IMR-90 (cell line): ENCODE results near the gene KIF25. TPM values are rescaled to one million over a fixed set of nuclear protein-coding genes. Genes with fewer than 3 reads are reported as not detected.

Experiments used
- ATAC-seq: fragments of 200-7000 bp; cut with Tn5 transposase; 2 replicates; pipeline ENCODE4 v1.9.1; 2020; ENCODE audit warnings: low read depth, mild to moderate bottlenecking, moderate library complexity
- BruUV-seq: library from RNA; stranded (reverse); fragments of 400-500 nt; replicated peaks from 2 replicates; lab custom pipeline; 2021; lab: Mats Ljungman, UMichigan
- CTCF ChIA-PET: fragments of 300-600 bp; formaldehyde crosslinking; extraction: SDS; loops from one replicate; lab custom pipeline; 2021; ENCODE audit warnings: antibody characterized with exemption; lab: Yijun Ruan, JAX
- POLR2A ChIA-PET: fragments of 300-600 bp; sonication (Branson Sonifier 250); formaldehyde crosslinking; loops from one replicate; lab custom pipeline; 2022; ENCODE audit warnings: antibody characterized with exemption; ENCODE audit not compliant: unreplicated experiment; lab: Charles Lee
- DNase-seq: peaks from one replicate; pipeline ENCODE4 v3.0.0; 2013
- H2AFZ ChIP-seq: replicated peaks from 2 replicates; pipeline ENCODE3; 2013; ENCODE audit warnings: low read length, mild to moderate bottlenecking; ENCODE audit not compliant: poor library complexity
- H2AK5ac ChIP-seq: 2 replicates; pipeline ENCODE4 v1.6.1; 2013; ENCODE audit warnings: low read depth, low read length, inconsistent platforms
- H2AK9ac ChIP-seq: replicated peaks from 2 replicates; pipeline ENCODE3; 2013; ENCODE audit warnings: mild to moderate bottlenecking, low read depth, low read length, moderate library complexity; ENCODE audit not compliant: poor library complexity
- H2BK120ac ChIP-seq: 2 replicates; pipeline ENCODE4 v1.6.1; 2013; ENCODE audit warnings: low read depth, low read length, inconsistent platforms
- H2BK15ac ChIP-seq: 3 replicates; pipeline ENCODE4 v1.6.1; 2013; ENCODE audit warnings: low read depth, low read length, inconsistent platforms
- H2BK20ac ChIP-seq: 2 replicates; pipeline ENCODE4 v1.6.1; 2013; ENCODE audit warnings: low read depth, mild to moderate bottlenecking, inconsistent platforms, low read length, moderate library complexity
- H2BK5ac ChIP-seq: 2 replicates; pipeline ENCODE4 v1.6.1; 2013; ENCODE audit warnings: mild to moderate bottlenecking, low read depth, low read length, inconsistent platforms; ENCODE audit not compliant: poor library complexity, severe bottlenecking
- H3K14ac ChIP-seq: replicated peaks from 2 replicates; pipeline ENCODE4 v1.6.1; 2013; ENCODE audit warnings: low read depth, low read length, inconsistent platforms
- H3K18ac ChIP-seq: 2 replicates; pipeline ENCODE4 v1.6.1; 2013; ENCODE audit warnings: low read depth, low read length, control low read depth
- H3K23ac ChIP-seq: 2 replicates; pipeline ENCODE4 v1.6.1; 2013; ENCODE audit warnings: low read depth, low read length, inconsistent platforms
- H3K27ac ChIP-seq: 2 replicates; pipeline ENCODE4 v1.5.1; 2013; ENCODE audit warnings: mild to moderate bottlenecking, control low read depth, low read length; ENCODE audit not compliant: insufficient read depth
- H3K27me3 ChIP-seq: 2 replicates; pipeline ENCODE4 v1.6.1; 2013; ENCODE audit warnings: low read length; ENCODE audit not compliant: control insufficient read depth, insufficient read depth
- H3K36me3 ChIP-seq: 2 replicates; pipeline ENCODE4 v1.6.1; 2013; ENCODE audit warnings: low read length, mixed read lengths; ENCODE audit not compliant: control insufficient read depth, insufficient read depth
- H3K4ac ChIP-seq: 2 replicates; pipeline ENCODE4 v1.6.1; 2013; ENCODE audit warnings: low read depth, low read length, inconsistent platforms
- H3K4me1 ChIP-seq: 2 replicates; pipeline ENCODE4 v1.6.1; 2013; ENCODE audit warnings: low read length, mixed read lengths; ENCODE audit not compliant: control insufficient read depth, insufficient read depth
- H3K4me2 ChIP-seq: 2 replicates; pipeline ENCODE4 v1.6.1; 2013; ENCODE audit warnings: low read depth, mild to moderate bottlenecking, control low read depth, low read length, moderate library complexity
- H3K4me3 ChIP-seq: 2 replicates; pipeline ENCODE4 v1.5.1; 2013; ENCODE audit warnings: low read depth, mild to moderate bottlenecking, control low read depth, low read length, moderate library complexity; ENCODE audit not compliant: insufficient read depth
- H3K56ac ChIP-seq: 2 replicates; pipeline ENCODE4 v1.6.1; 2013; ENCODE audit warnings: low read length, inconsistent platforms; ENCODE audit not compliant: insufficient read depth; ENCODE audit errors: extremely low read depth
- H3K79me1 ChIP-seq, 2 experiments: 2 replicates each; pipeline ENCODE4 v1.6.1; 2013; ENCODE audit warnings: low read length in 2 of 2, inconsistent platforms in 1 of 2, low read depth in 1 of 2
- H3K9ac ChIP-seq: 2 replicates; pipeline ENCODE4 v1.6.1; 2013; ENCODE audit warnings: low read depth, low read length, control low read depth
- H3K9me1 ChIP-seq: 2 replicates; pipeline ENCODE4 v1.6.1; 2013; ENCODE audit warnings: low read length, inconsistent platforms; ENCODE audit not compliant: insufficient read depth
- H3K9me3 ChIP-seq: 2 replicates; pipeline ENCODE4 v1.6.1; 2013; ENCODE audit warnings: low read length; ENCODE audit not compliant: control insufficient read depth, insufficient read depth
- H4K20me1 ChIP-seq: 2 replicates; pipeline ENCODE4 v1.6.1; 2013; ENCODE audit warnings: low read length, inconsistent platforms; ENCODE audit not compliant: insufficient read depth
- H4K5ac ChIP-seq: 2 replicates; pipeline ENCODE4 v1.6.1; 2013; ENCODE audit warnings: mild to moderate bottlenecking, low read depth, low read length, control low read depth
- H4K8ac ChIP-seq, 2 experiments: 2 replicates each; pipeline ENCODE4 v1.6.1; 2013; ENCODE audit warnings: low read depth in 2 of 2, low read length in 2 of 2, control low read depth in 1 of 2, inconsistent platforms in 1 of 2
- H4K91ac ChIP-seq: 2 replicates; pipeline ENCODE4 v1.6.1; 2013; ENCODE audit warnings: low read depth, low read length, inconsistent platforms; ENCODE audit not compliant: insufficient read depth
- BHLHE40 ChIP-seq: fragments of 150-350 bp; IDR thresholded peaks from 2 replicates; pipeline ENCODE4 v1.6.1; 2016; ENCODE audit warnings: mild to moderate bottlenecking, low read depth, low read length
- CEBPB ChIP-seq: IDR thresholded peaks from 2 replicates; pipeline ENCODE4 v1.6.1; 2012; ENCODE audit warnings: low read depth, low read length, improper control_type of control experiment
- CHD1 ChIP-seq: IDR thresholded peaks from 2 replicates; pipeline ENCODE4 v1.6.1; 2012; ENCODE audit warnings: low read depth, low read length, improper control_type of control experiment
- FOS ChIP-seq: fragments of 150-350 bp; IDR thresholded peaks from 2 replicates; pipeline ENCODE4 v1.6.1; 2016; ENCODE audit warnings: low read depth, low read length
- MAFK ChIP-seq: IDR thresholded peaks from 2 replicates; pipeline ENCODE4 v1.6.1; 2012; ENCODE audit warnings: low read depth, low read length, improper control_type of control experiment
- MAZ ChIP-seq: IDR thresholded peaks from 2 replicates; pipeline ENCODE4 v1.6.1; 2012; ENCODE audit warnings: low read depth, mild to moderate bottlenecking, low read length, improper control_type of control experiment, moderate library complexity, borderline replicate concordance
- MXI1 ChIP-seq: IDR thresholded peaks from 2 replicates; pipeline ENCODE4 v1.6.1; 2012; ENCODE audit warnings: low read depth, mild to moderate bottlenecking, low read length, moderate library complexity, borderline replicate concordance
- NFE2L2 ChIP-seq: fragments of 150-350 bp; IDR thresholded peaks from 2 replicates; pipeline ENCODE4 v1.6.1; 2016; ENCODE audit warnings: low read depth, mild to moderate bottlenecking, low read length
- POLR2A ChIP-seq: IDR thresholded peaks from 2 replicates; pipeline ENCODE4 v1.6.1; 2012; ENCODE audit warnings: mild to moderate bottlenecking, low read depth, low read length
- RAD21 ChIP-seq: IDR thresholded peaks from 2 replicates; pipeline ENCODE4 v1.6.1; 2012; ENCODE audit warnings: low read length, improper control_type of control experiment
- RCOR1 ChIP-seq: IDR thresholded peaks from 2 replicates; pipeline ENCODE4 v1.6.1; 2012; ENCODE audit warnings: mild to moderate bottlenecking, low read length, improper control_type of control experiment; ENCODE audit not compliant: insufficient replicate concordance
- RFX5 ChIP-seq: IDR thresholded peaks from 2 replicates; pipeline ENCODE4 v1.8.0; 2012; ENCODE audit warnings: low read depth, mild to moderate bottlenecking, low read length, moderate library complexity
- SMC3 ChIP-seq: fragments of 150-350 bp; IDR thresholded peaks from 2 replicates; pipeline ENCODE4 v1.6.1; 2016; ENCODE audit warnings: low read depth, mild to moderate bottlenecking, antibody characterized with exemption, low read length, moderate library complexity
- WGBS, 2 experiments: methylation state at CpG; one replicate each; pipeline versions ENCODE4 v1.1.5 to v1.1.7; 2013; ENCODE audit warnings: missing lambda C conversion rate in 2 of 2; ENCODE audit not compliant: insufficient read length in 1 of 2; ENCODE audit errors: extremely low coverage in 2 of 2; 5-methylcytosine and 5-hydroxymethylcytosine counted together
- dilution Hi-C: fragments of 300-500 bp; cut with HindIII; formaldehyde crosslinking; loops from one replicate; pipeline ENCODE4 v1.14.3; 2018; ENCODE audit warnings: low sequenced_read_pairs; ENCODE audit not compliant: unreplicated experiment
- in situ Hi-C: fragments of 300-500 bp; cut with MboI; formaldehyde crosslinking; loops from 3 replicates; pipeline ENCODE4 v1.14.3; 2019; ENCODE audit warnings: low sequenced_read_pairs, inconsistent platforms, mixed read lengths
- intact Hi-C: fragments of 100-400 bp; cut with micrococcal nuclease; formaldehyde crosslinking; loops from 2 replicates; pipeline ENCODE4 v1.10.0; 2022
- polyA plus RNA-seq, 3 experiments: library from polyadenylated mRNA; depleted of rRNA; stranded (reverse); fragments of >200 nt; gene quantifications; 2 replicates each; pipeline ENCODE4 v1.2.3, GENCODE V29; 2012; ENCODE audit warnings: low replicate concordance in 1 of 3
- total RNA-seq: library from RNA; depleted of rRNA; stranded (reverse); fragments of >200 nt; gene quantifications from 2 replicates; pipeline ENCODE4 v1.2.3, GENCODE V29; 2012
- TF ChIP-seq, protein P1 (sequence below): fragments of 150-350 bp; IDR thresholded peaks from 2 replicates; pipeline ENCODE4 v1.6.1; 2016; ENCODE audit warnings: low read depth, mild to moderate bottlenecking, low read length, moderate library complexity, borderline replicate concordance
- TF ChIP-seq, protein P2 (sequence below): conservative IDR thresholded peaks from 2 replicates; pipeline ENCODE4 v1.5.1; 2012; ENCODE audit warnings: mild to moderate bottlenecking, low read depth, low read length, improper control_type of control experiment
- TF ChIP-seq, protein P3 (sequence below): fragments of 150-350 bp; IDR thresholded peaks from 2 replicates; pipeline ENCODE4 v1.6.1; 2017; ENCODE audit warnings: mild to moderate bottlenecking, antibody characterized with exemption, low read length, low read depth

Gene KIF25
- total and polyA plus RNA-seq, 2 of the 4 experiments (the other 2 are of a cell fraction): not detected

DNA sequence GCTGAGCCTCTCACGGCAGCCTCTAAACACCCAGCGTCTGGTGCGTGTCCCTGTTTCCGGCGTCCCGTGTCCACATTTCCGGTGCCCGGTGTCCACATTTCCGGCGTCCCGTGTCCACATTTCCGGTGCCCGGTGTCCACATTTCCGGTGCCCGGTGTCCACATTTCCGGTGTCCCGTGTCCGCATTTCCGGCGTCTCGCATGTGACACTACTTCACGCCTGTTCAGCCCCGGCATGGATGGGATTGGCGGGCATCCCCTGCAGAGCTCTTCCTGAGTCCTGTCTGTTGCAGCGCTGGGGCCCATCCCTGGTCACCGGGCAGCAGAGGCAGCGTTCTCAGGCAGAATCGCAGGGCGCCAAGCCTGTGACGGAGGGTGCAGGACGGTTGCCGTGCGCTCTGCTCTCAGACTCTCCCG lies 78.3 kb downstream of the KIF25 start:
- TF ChIP-seq CEBPB: no peak
- TF ChIP-seq, protein P1, sequence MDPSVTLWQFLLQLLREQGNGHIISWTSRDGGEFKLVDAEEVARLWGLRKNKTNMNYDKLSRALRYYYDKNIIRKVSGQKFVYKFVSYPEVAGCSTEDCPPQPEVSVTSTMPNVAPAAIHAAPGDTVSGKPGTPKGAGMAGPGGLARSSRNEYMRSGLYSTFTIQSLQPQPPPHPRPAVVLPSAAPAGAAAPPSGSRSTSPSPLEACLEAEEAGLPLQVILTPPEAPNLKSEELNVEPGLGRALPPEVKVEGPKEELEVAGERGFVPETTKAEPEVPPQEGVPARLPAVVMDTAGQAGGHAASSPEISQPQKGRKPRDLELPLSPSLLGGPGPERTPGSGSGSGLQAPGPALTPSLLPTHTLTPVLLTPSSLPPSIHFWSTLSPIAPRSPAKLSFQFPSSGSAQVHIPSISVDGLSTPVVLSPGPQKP: no peak
- TF ChIP-seq NFE2L2: no peak
- no peak for TF ChIP-seq BHLHE40
- TF ChIP-seq RFX5: no peak
- TF ChIP-seq FOS: no peak
- TF ChIP-seq RCOR1: no peak
- TF ChIP-seq, protein P2, sequence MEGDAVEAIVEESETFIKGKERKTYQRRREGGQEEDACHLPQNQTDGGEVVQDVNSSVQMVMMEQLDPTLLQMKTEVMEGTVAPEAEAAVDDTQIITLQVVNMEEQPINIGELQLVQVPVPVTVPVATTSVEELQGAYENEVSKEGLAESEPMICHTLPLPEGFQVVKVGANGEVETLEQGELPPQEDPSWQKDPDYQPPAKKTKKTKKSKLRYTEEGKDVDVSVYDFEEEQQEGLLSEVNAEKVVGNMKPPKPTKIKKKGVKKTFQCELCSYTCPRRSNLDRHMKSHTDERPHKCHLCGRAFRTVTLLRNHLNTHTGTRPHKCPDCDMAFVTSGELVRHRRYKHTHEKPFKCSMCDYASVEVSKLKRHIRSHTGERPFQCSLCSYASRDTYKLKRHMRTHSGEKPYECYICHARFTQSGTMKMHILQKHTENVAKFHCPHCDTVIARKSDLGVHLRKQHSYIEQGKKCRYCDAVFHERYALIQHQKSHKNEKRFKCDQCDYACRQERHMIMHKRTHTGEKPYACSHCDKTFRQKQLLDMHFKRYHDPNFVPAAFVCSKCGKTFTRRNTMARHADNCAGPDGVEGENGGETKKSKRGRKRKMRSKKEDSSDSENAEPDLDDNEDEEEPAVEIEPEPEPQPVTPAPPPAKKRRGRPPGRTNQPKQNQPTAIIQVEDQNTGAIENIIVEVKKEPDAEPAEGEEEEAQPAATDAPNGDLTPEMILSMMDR: no peak
- TF ChIP-seq, protein P3, sequence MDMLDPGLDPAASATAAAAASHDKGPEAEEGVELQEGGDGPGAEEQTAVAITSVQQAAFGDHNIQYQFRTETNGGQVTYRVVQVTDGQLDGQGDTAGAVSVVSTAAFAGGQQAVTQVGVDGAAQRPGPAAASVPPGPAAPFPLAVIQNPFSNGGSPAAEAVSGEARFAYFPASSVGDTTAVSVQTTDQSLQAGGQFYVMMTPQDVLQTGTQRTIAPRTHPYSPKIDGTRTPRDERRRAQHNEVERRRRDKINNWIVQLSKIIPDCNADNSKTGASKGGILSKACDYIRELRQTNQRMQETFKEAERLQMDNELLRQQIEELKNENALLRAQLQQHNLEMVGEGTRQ: no peak
- TF ChIP-seq POLR2A: no peak
- TF ChIP-seq MAZ: no peak
- TF ChIP-seq RAD21: no peak
- no peak for TF ChIP-seq SMC3
- TF ChIP-seq MAFK: no peak
- no peak for TF ChIP-seq CHD1
- TF ChIP-seq MXI1: no peak
- H3K9me1 ChIP-seq: no peaks in the 10 kb centered on the region
- H3K14ac ChIP-seq: no peak overlapping the region
- POLR2A ChIA-PET: no interaction called here
- H3K23ac ChIP-seq: no peak overlapping the region
- 83% methylated on average over 23 of the region's 34 CpGs; no CpG with 5 or more reads in 1 of the 2 experiments for WGBS, 2 experiments
- no TSS peak for BruUV-seq
- no peak overlapping the region for H4K91ac ChIP-seq
- H3K36me3 ChIP-seq: no peaks in the 10 kb centered on the region
- H2BK15ac ChIP-seq: no peak overlapping the region
- no peak overlapping the region for H4K8ac ChIP-seq
- H2AK9ac ChIP-seq: no peak overlapping the region
- no peaks in the 10 kb centered on the region for H4K20me1 ChIP-seq
- DNase-seq (no peak), ATAC-seq (no peak)
- no peak overlapping the region for H3K56ac ChIP-seq
- H3K9me3 ChIP-seq: no peaks in the 10 kb centered on the region
- H3K4me2 ChIP-seq: no peak overlapping the region
- H3K4ac ChIP-seq: no peak overlapping the region
- no peaks in the 10 kb centered on the region; the same call in 1 of the 2 replicates for H3K4me1 ChIP-seq
- no peak overlapping the region for H2AFZ ChIP-seq
- intact Hi-C loops (no loop called here), in situ Hi-C loops (no loop called here), dilution Hi-C loops (no loop called here)
- no peak overlapping the region for H4K5ac ChIP-seq
- H3K9ac ChIP-seq: no peak overlapping the region
- no peak overlapping the region for H2AK5ac ChIP-seq
- H3K4me3 ChIP-seq: no peak overlapping the region
- no peak overlapping the region for H2BK120ac ChIP-seq
- no peak overlapping the region for H3K18ac ChIP-seq
- CTCF ChIA-PET: no interaction called here
- H2BK5ac ChIP-seq: no peak overlapping the region
- no peaks in the 10 kb centered on the region for H3K79me1 ChIP-seq
- no peak overlapping the region for H3K27ac ChIP-seq
- no peak overlapping the region for H2BK20ac ChIP-seq
- H3K27me3 ChIP-seq: peaks cover 9% of the 10 kb centered on the region; the same call in 1 of the 2 replicates
